HL-60 (cell line): ENCODE data around the gene NIPSNAP2.

ENCODE experiments used
- DNase-seq, 2 experiments: peaks; one replicate each; pipeline ENCODE4 v3.0.0-alpha.2; 2010 to 2020; ENCODE audit warnings: low read depth in 1 of 2, low spot score in 1 of 2
- H3K27ac ChIP-seq: fragments of 250-450 bp; sonication (Bioruptor Pico); replicated peaks from 2 replicates; pipeline ENCODE4 v1.5.1; 2020; ENCODE audit warnings: mild to moderate bottlenecking, moderate library complexity
- H3K27me3 ChIP-seq: fragments of 250-450 bp; sonication (Bioruptor Pico); 2 replicates; pipeline ENCODE4 v1.5.1; 2021; ENCODE audit warnings: mild to moderate bottlenecking, moderate library complexity; ENCODE audit not compliant: insufficient read depth, poor library complexity, severe bottlenecking
- H3K4me3 ChIP-seq: replicated peaks from 2 replicates; pipeline ENCODE4 v1.5.1; 2011; ENCODE audit warnings: mild to moderate bottlenecking, control low read depth, low read length; ENCODE audit not compliant: insufficient read depth
- CTCF ChIP-seq: IDR thresholded peaks from one replicate; pipeline ENCODE4 v1.5.1; 2011; ENCODE audit warnings: low read length, control low read depth, inconsistent platforms; ENCODE audit not compliant: insufficient read depth
- GABPA ChIP-seq: IDR thresholded peaks from 2 replicates; pipeline ENCODE4 v1.6.1; 2012; ENCODE audit warnings: low read depth
- POLR2AphosphoS5 ChIP-seq: IDR thresholded peaks from 2 replicates; pipeline ENCODE4 v1.6.1; 2012; ENCODE audit warnings: low read depth
- REST ChIP-seq: IDR thresholded peaks from 2 replicates; pipeline ENCODE4 v1.6.1; 2012; ENCODE audit warnings: low read depth; ENCODE audit not compliant: insufficient replicate concordance
- SPI1 ChIP-seq: IDR thresholded peaks from 2 replicates; pipeline ENCODE4 v1.6.1; 2012; ENCODE audit warnings: low read depth, mild to moderate bottlenecking, borderline replicate concordance
- long read RNA-seq: library from polyadenylated mRNA; unstranded; transcript quantifications from one replicate; pipeline ENCODE4 v2.0.0, GENCODE V29; 2020

NIPSNAP2 gene
- long read RNA-seq, full-length matches to known transcripts = 533 of 575 reads
- long read RNA-seq, partial matches to known transcripts = 9 of 575 reads
- long read RNA-seq, other reads (novel, unspliced or antisense) = 33 of 575 reads

DNA sequence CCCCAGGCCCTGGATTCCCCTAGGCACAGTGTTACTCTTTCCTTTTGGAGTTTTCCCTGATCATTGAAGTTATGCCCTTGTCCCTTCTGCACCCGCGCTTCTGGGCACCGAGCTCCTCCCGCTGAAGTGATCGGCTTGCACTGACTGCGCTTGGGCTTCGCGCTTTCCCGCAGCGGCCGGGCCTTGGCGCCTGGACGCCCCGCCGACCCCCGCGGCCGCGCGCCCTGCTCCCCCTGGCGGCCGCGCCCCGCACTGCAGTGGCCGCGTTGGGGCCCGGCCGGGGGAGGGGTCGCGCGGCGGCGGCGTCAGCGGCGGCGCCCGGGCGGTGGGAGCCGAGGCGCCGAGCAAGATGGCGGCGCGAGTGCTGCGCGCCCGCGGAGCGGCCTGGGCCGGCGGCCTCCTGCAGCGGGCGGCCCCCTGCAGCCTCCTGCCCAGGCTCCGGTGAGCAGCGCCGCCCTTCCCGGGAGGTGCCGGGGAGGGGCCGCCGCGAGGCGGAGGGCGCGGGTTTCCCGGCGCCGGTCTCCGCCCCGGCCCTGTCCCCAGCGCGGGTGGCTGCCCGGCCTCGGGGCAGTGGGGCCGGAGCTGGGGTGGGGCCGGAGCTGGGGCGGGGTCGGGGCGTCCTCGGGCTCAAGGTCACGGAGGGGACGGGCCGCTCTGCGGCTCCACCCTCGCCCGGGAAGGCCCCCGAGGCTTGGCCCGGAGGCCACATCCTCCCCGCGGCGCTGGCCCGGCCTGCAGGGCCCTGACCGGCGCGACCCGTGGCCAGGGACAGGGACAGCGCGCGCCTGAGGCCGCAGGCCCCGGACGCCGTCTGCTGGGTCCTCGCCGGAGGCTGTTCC is at the start of gene NIPSNAP2:
NIPSNAP2 (plus strand) TSS at position 325 of the 839 bp plus-strand sequence; CDS start at position 350, 25 bp downstream.
- peak; percentile 26 to 55 for DNase-seq
- Histone ChIP-seq H3K4me3 (peak within 1 kb of the TSS; percentile 63), H3K27ac (peak within 1 kb of the TSS; percentile 50), H3K27me3 (no peaks in the 10 kb centered on the region)
- TF ChIP-seq SPI1 (no peak), POLR2AphosphoS5 (no peak), CTCF (no peak), GABPA (no peak)

GRCh38 chr7:55917771-55918170 is 46.6 kb upstream of the NIPSNAP2 start:
- H3K27me3 ChIP-seq = no peaks in the 10 kb centered on the region
- no peak overlapping the region for H3K27ac ChIP-seq
- DNase-seq = no peak
- H3K4me3 ChIP-seq = no peak overlapping the region
- TF ChIP-seq GABPA (no peak), CTCF (no peak), POLR2AphosphoS5 (no peak), REST (no peak), SPI1 (no peak)

- Histone ChIP-seq H3K27ac (no peak overlapping the region), H3K27me3 (no peaks in the 10 kb centered on the region), H3K4me3 (no peak overlapping the region)
- TF ChIP-seq GABPA (no peak), POLR2AphosphoS5 (no peak), SPI1 (no peak), CTCF (no peak), REST (no peak)
- DNase-seq = no peak
Observed at GRCh38 chr7:55928006-55928767, 36.2 kb upstream of the NIPSNAP2 start.
